A673 (cell line): ENCODE measurements around the gene SPATA24. TPM values are rescaled to one million over a fixed set of nuclear protein-coding genes. Genes with fewer than 3 reads are reported as not detected.

Source experiments
- BruUV-seq: library from RNA; stranded (reverse); fragments of 400-500 nt; replicated peaks from 2 replicates; lab custom pipeline; 2021; lab: Mats Ljungman, UMichigan
- CTCF ChIA-PET: fragments of 300-600 bp; sonication (Branson Sonifier 250); formaldehyde crosslinking; loops from one replicate; lab custom pipeline; 2022; ENCODE audit warnings: antibody characterized with exemption; lab: Charles Lee
- POLR2A ChIA-PET: fragments of 300-600 bp; sonication (Branson Sonifier 250); formaldehyde crosslinking; loops from one replicate; lab custom pipeline; 2022; ENCODE audit warnings: antibody characterized with exemption; ENCODE audit not compliant: low non-redundant PET; lab: Charles Lee
- DNase-seq: peaks from one replicate; pipeline ENCODE4 v3.0.0-alpha.2; 2015; ENCODE audit warnings: low spot score
- H3K27ac ChIP-seq: fragments of 200-600 bp; sonication (generic); 2 replicates; pipeline ENCODE4 v1.5.1; 2016; ENCODE audit warnings: mixed run types, low read depth, mild to moderate bottlenecking, mixed read lengths, antibody characterized with exemption, low read length; ENCODE audit not compliant: poor library complexity, severe bottlenecking
- H3K27me3 ChIP-seq: fragments of 200-600 bp; sonication (generic); replicated peaks from 2 replicates; pipeline ENCODE4 v1.6.1; 2017; ENCODE audit warnings: mixed run types, low read depth, mild to moderate bottlenecking, mixed read lengths, antibody characterized with exemption, low read length; ENCODE audit not compliant: insufficient read depth, poor library complexity
- H3K36me3 ChIP-seq: fragments of 200-600 bp; sonication (generic); 2 replicates; pipeline ENCODE4 v1.6.1; 2016; ENCODE audit warnings: mixed run types, mild to moderate bottlenecking, mixed read lengths, antibody characterized with exemption, low read length; ENCODE audit not compliant: insufficient read depth, poor library complexity, severe bottlenecking
- H3K4me1 ChIP-seq: fragments of 200-600 bp; sonication (generic); 2 replicates; pipeline ENCODE4 v1.6.1; 2017; ENCODE audit warnings: mixed run types, mild to moderate bottlenecking, mixed read lengths, antibody characterized with exemption, low read length; ENCODE audit not compliant: insufficient read depth, poor library complexity, severe bottlenecking
- H3K4me3 ChIP-seq: fragments of 200-600 bp; sonication (generic); 2 replicates; pipeline ENCODE4 v1.5.1; 2016; ENCODE audit warnings: low read depth, mixed run types, mild to moderate bottlenecking, mixed read lengths, low read length; ENCODE audit not compliant: poor library complexity, severe bottlenecking
- H3K9me3 ChIP-seq: fragments of 200-600 bp; sonication (generic); 2 replicates; pipeline ENCODE4 v1.6.1; 2016; ENCODE audit warnings: mixed run types, low read depth, mild to moderate bottlenecking, mixed read lengths, antibody characterized with exemption, low read length; ENCODE audit not compliant: poor library complexity, severe bottlenecking
- CTCF ChIP-seq: fragments of 300-800, 200-600 bp; sonication (generic); conservative IDR thresholded peaks from 2 replicates; pipeline ENCODE4 v1.5.1; 2017; ENCODE audit warnings: low read depth, mild to moderate bottlenecking, antibody characterized with exemption, low read length, moderate library complexity, mixed read lengths
- EZH2 ChIP-seq: fragments of 200-600 bp; sonication (generic); IDR thresholded peaks from 2 replicates; pipeline ENCODE4 v1.6.1; 2017; ENCODE audit warnings: borderline replicate concordance, low read depth, mild to moderate bottlenecking, mixed read lengths, antibody characterized with exemption, low read length; ENCODE audit not compliant: poor library complexity, severe bottlenecking
- intact Hi-C: fragments of 100-400 bp; cut with micrococcal nuclease; formaldehyde crosslinking; loops from one replicate; pipeline ENCODE4 v1.10.0; 2022; ENCODE audit not compliant: unreplicated experiment
- total RNA-seq: library from RNA; stranded (reverse); gene quantifications from 2 replicates; pipeline ENCODE4 v1.2.3, GENCODE V29; 2021

SPATA24 gene
- total RNA-seq, 1 experiment from 2014 or later, result 4.2 TPM

GRCh38 chr5:139364466-139364865, 39.4 kb downstream of the SPATA24 start:
- CTCF ChIA-PET, result no interaction called here
- Histone ChIP-seq H3K4me3 (no peak overlapping the region), H3K9me3 (no peaks in the 10 kb centered on the region), H3K4me1 (no peaks in the 10 kb centered on the region), H3K27ac (no peak overlapping the region), H3K27me3 (no peaks in the 10 kb centered on the region), H3K36me3 (peaks cover 58% of the 10 kb centered on the region)
- intact Hi-C loops, result no loop called here
- DNase-seq, result no peak
- POLR2A ChIA-PET, result no interaction called here
- no peak for TF ChIP-seq EZH2
- no peak for TF ChIP-seq CTCF
- BruUV-seq, result TSS peak; percentile 16

GRCh38 chr5:139363937-139364336, 40.0 kb downstream of the SPATA24 start:
- no TSS peak for BruUV-seq
- H3K36me3 ChIP-seq, result peaks cover 52% of the 10 kb centered on the region
- H3K27ac ChIP-seq, result no peak overlapping the region
- H3K9me3 ChIP-seq, result no peaks in the 10 kb centered on the region
- intact Hi-C loops, result no loop called here
- TF ChIP-seq EZH2 (no peak), CTCF (no peak)
- DNase-seq, result no peak
- no peak overlapping the region for H3K4me3 ChIP-seq
- POLR2A ChIA-PET, result no interaction called here
- no peaks in the 10 kb centered on the region for H3K27me3 ChIP-seq
- H3K4me1 ChIP-seq, result no peaks in the 10 kb centered on the region
- CTCF ChIA-PET, result no interaction called here

- peaks cover 44% of the 10 kb centered on the region for H3K36me3 ChIP-seq
- CTCF ChIA-PET, result no interaction called here
- H3K9me3 ChIP-seq, result no peaks in the 10 kb centered on the region
- no peaks in the 10 kb centered on the region for H3K27me3 ChIP-seq
- no TSS peak for BruUV-seq
- no peak overlapping the region for H3K4me3 ChIP-seq
- H3K27ac ChIP-seq, result no peak overlapping the region
- POLR2A ChIA-PET, result interaction anchor here (0.6 to 0.7 kb wide), 3 partner anchors 10 to 600 kb away, joined by 4 to 13 read pairs (median 8); partner anchors contain the start of gene PAIP2
- TF ChIP-seq CTCF (no peak), EZH2 (no peak)
- no peak for DNase-seq
- no peaks in the 10 kb centered on the region for H3K4me1 ChIP-seq
- intact Hi-C loops, result no loop called here
Observed at GRCh38 chr5:139361835-139362429, 42.0 kb downstream of the SPATA24 start.
